ENCODE results near the gene CAPZB.

Gene CAPZB

GRCh38 chr1:19480282-19480681 lies 5.1 kb downstream of the CAPZB start:
- peaks cover 53% of the 10 kb centered on the region for H3K4me1 ChIP-seq (ENCODE audit: insufficient read depth, low read length)
- WGBS: 92% methylated on average over 6 of the region's 6 CpGs
- H3K27me3 ChIP-seq (ENCODE audit: insufficient read depth, low read length): no peaks in the 10 kb centered on the region
- H3K9me3 ChIP-seq (ENCODE audit: insufficient read depth, low read depth, low read length): no peaks in the 10 kb centered on the region
- H3K36me3 ChIP-seq (ENCODE audit: insufficient read depth, low read length): peaks cover 33% of the 10 kb centered on the region
- no peak overlapping the region for H3K9ac ChIP-seq (ENCODE audit: low read depth, low read length)
- H3K27ac ChIP-seq (ENCODE audit: low read depth, low read length): no peak overlapping the region
- H3K4me3 ChIP-seq (ENCODE audit: low read length): no peak overlapping the region

GRCh38 chr1:19479351-19480120 lies 5.8 kb downstream of the CAPZB start:
- no peak overlapping the region for H3K27ac ChIP-seq (ENCODE audit: low read depth, low read length)
- H3K36me3 ChIP-seq (ENCODE audit: insufficient read depth, low read length): peaks cover 37% of the 10 kb centered on the region
- 54% methylated on average over 6 of the region's 6 CpGs for WGBS
- H3K4me3 ChIP-seq (ENCODE audit: low read length): no peak overlapping the region
- H3K4me1 ChIP-seq (ENCODE audit: insufficient read depth, low read length): peaks cover 53% of the 10 kb centered on the region
- H3K27me3 ChIP-seq (ENCODE audit: insufficient read depth, low read length): no peaks in the 10 kb centered on the region
- H3K9me3 ChIP-seq (ENCODE audit: insufficient read depth, low read depth, low read length): no peaks in the 10 kb centered on the region
- H3K9ac ChIP-seq (ENCODE audit: low read depth, low read length): no peak overlapping the region

- no peak overlapping the region for H3K9ac ChIP-seq (ENCODE audit: low read depth, low read length)
- 85% methylated on average over 9 of the region's 9 CpGs for WGBS
- H3K36me3 ChIP-seq (ENCODE audit: insufficient read depth, low read length): peaks cover 31% of the 10 kb centered on the region
Measured at GRCh38 chr1:19478322-19478721, 7.0 kb downstream of the CAPZB start.

GRCh38 chr1:19477284-19478249 lies 7.8 kb downstream of the CAPZB start:
- H3K4me1 ChIP-seq (ENCODE audit: insufficient read depth, low read length): peaks cover 37% of the 10 kb centered on the region

More at GRCh38 chr1:19478322-19478721, 7.0 kb downstream of the CAPZB start:
- Histone ChIP-seq H3K27me3 (ENCODE audit: insufficient read depth, low read length) (no peaks in the 10 kb centered on the region), H3K4me3 (ENCODE audit: low read length) (no peak overlapping the region), H3K4me1 (ENCODE audit: insufficient read depth, low read length) (peaks cover 45% of the 10 kb centered on the region), H3K27ac (ENCODE audit: low read depth, low read length) (no peak overlapping the region), H3K9me3 (ENCODE audit: insufficient read depth, low read depth, low read length) (no peaks in the 10 kb centered on the region)

GRCh38 chr1:19476450-19477190 lies 8.7 kb downstream of the CAPZB start:
- Histone ChIP-seq H3K27ac (ENCODE audit: low read depth, low read length) (no peak overlapping the region), H3K27me3 (ENCODE audit: insufficient read depth, low read length) (no peaks in the 10 kb centered on the region), H3K9me3 (ENCODE audit: insufficient read depth, low read depth, low read length) (no peaks in the 10 kb centered on the region), H3K9ac (ENCODE audit: low read depth, low read length) (no peak overlapping the region), H3K4me3 (ENCODE audit: low read length) (no peak overlapping the region), H3K36me3 (ENCODE audit: insufficient read depth, low read length) (peaks cover 21% of the 10 kb centered on the region), H3K4me1 (ENCODE audit: insufficient read depth, low read length) (peaks cover 32% of the 10 kb centered on the region)
- 93% methylated on average over 12 of the region's 12 CpGs for WGBS

More at GRCh38 chr1:19477284-19478249, 7.8 kb downstream of the CAPZB start:
- Histone ChIP-seq H3K4me3 (ENCODE audit: low read length) (no peak overlapping the region), H3K36me3 (ENCODE audit: insufficient read depth, low read length) (peaks cover 26% of the 10 kb centered on the region), H3K9me3 (ENCODE audit: insufficient read depth, low read depth, low read length) (no peaks in the 10 kb centered on the region), H3K9ac (ENCODE audit: low read depth, low read length) (no peak overlapping the region), H3K27ac (ENCODE audit: low read depth, low read length) (no peak overlapping the region), H3K27me3 (ENCODE audit: insufficient read depth, low read length) (no peaks in the 10 kb centered on the region)
- WGBS: 90% methylated on average over 11 of the region's 11 CpGs

- H3K9me3 ChIP-seq (ENCODE audit: insufficient read depth, low read depth, low read length): no peaks in the 10 kb centered on the region
- WGBS: 95% methylated on average over 11 of the region's 11 CpGs
- no peak overlapping the region for H3K4me3 ChIP-seq (ENCODE audit: low read length)
- H3K9ac ChIP-seq (ENCODE audit: low read depth, low read length): no peak overlapping the region
- H3K36me3 ChIP-seq (ENCODE audit: insufficient read depth, low read length): peaks cover 19% of the 10 kb centered on the region
- no peak overlapping the region for H3K27ac ChIP-seq (ENCODE audit: low read depth, low read length)
- H3K27me3 ChIP-seq (ENCODE audit: insufficient read depth, low read length): no peaks in the 10 kb centered on the region
- H3K4me1 ChIP-seq (ENCODE audit: insufficient read depth, low read length): peaks cover 24% of the 10 kb centered on the region
Measured at GRCh38 chr1:19475296-19475695, 10.0 kb downstream of the CAPZB start.

GRCh38 chr1:19472174-19472573 lies 13.2 kb downstream of the CAPZB start:
- Histone ChIP-seq H3K4me3 (ENCODE audit: low read length) (no peak overlapping the region), H3K9ac (ENCODE audit: low read depth, low read length) (no peak overlapping the region), H3K9me3 (ENCODE audit: insufficient read depth, low read depth, low read length) (no peaks in the 10 kb centered on the region), H3K36me3 (ENCODE audit: insufficient read depth, low read length) (peaks cover 13% of the 10 kb centered on the region; the same call in 1 of the 2 replicates), H3K27me3 (ENCODE audit: insufficient read depth, low read length) (no peaks in the 10 kb centered on the region), H3K27ac (ENCODE audit: low read depth, low read length) (no peak overlapping the region), H3K4me1 (ENCODE audit: insufficient read depth, low read length) (peaks cover 32% of the 10 kb centered on the region)
- 81% methylated on average over 5 of the region's 5 CpGs for WGBS

- no peak overlapping the region for H3K4me3 ChIP-seq (ENCODE audit: low read length)
- peaks cover 6% of the 10 kb centered on the region; the same call in 1 of the 2 replicates for H3K36me3 ChIP-seq (ENCODE audit: insufficient read depth, low read length)
- H3K27ac ChIP-seq (ENCODE audit: low read depth, low read length): no peak overlapping the region
- WGBS: 96% methylated on average over 6 of the region's 7 CpGs
- H3K27me3 ChIP-seq (ENCODE audit: insufficient read depth, low read length): no peaks in the 10 kb centered on the region
- peaks cover 42% of the 10 kb centered on the region for H3K4me1 ChIP-seq (ENCODE audit: insufficient read depth, low read length)
- no peak overlapping the region for H3K9ac ChIP-seq (ENCODE audit: low read depth, low read length)
- H3K9me3 ChIP-seq (ENCODE audit: insufficient read depth, low read depth, low read length): no peaks in the 10 kb centered on the region
Measured at GRCh38 chr1:19469004-19469403, 16.3 kb downstream of the CAPZB start.

- Histone ChIP-seq H3K4me1 (ENCODE audit: insufficient read depth, low read length) (peaks cover 44% of the 10 kb centered on the region), H3K27ac (ENCODE audit: low read depth, low read length) (no peak overlapping the region), H3K4me3 (ENCODE audit: low read length) (no peak overlapping the region), H3K9me3 (ENCODE audit: insufficient read depth, low read depth, low read length) (no peaks in the 10 kb centered on the region), H3K27me3 (ENCODE audit: insufficient read depth, low read length) (no peaks in the 10 kb centered on the region), H3K9ac (ENCODE audit: low read depth, low read length) (no peak overlapping the region), H3K36me3 (ENCODE audit: insufficient read depth, low read length) (peaks cover 6% of the 10 kb centered on the region; the same call in 1 of the 2 replicates)
- WGBS: 85% methylated on average over 14 of the region's 15 CpGs
Measured at GRCh38 chr1:19468397-19468956, 16.9 kb downstream of the CAPZB start.
